NCI-H345 treated with DMSO at 0.1 percent for 48 hours (cell line): ENCODE results near the gene TTC33.

Experiments
- DNase-seq: peaks from one replicate; lab custom pipeline; 2025; ENCODE audit not compliant: unreplicated experiment; lab: John Stamatoyannopoulos, UW

Gene TTC33

DNA sequence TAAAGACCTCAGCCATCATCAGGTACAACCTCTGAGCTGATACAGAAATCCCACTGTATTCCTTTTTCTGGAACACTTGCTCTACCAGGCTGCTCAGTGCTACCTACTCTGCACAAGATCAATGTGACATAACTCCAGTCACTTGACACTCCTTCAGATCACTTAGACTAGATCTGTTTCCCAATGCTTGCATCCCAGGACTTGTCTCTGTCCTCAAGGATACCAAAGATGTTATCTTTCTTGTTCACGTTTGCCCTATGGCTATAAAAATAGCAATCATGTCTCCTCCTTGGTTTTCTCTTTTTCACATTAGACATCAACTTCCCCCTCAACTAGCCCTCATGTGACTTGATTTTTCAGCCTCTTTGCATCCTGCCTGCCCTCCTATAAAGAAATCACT is 264.1 kb downstream of the TTC33 start:
- DNase-seq, result no peak

DNA sequence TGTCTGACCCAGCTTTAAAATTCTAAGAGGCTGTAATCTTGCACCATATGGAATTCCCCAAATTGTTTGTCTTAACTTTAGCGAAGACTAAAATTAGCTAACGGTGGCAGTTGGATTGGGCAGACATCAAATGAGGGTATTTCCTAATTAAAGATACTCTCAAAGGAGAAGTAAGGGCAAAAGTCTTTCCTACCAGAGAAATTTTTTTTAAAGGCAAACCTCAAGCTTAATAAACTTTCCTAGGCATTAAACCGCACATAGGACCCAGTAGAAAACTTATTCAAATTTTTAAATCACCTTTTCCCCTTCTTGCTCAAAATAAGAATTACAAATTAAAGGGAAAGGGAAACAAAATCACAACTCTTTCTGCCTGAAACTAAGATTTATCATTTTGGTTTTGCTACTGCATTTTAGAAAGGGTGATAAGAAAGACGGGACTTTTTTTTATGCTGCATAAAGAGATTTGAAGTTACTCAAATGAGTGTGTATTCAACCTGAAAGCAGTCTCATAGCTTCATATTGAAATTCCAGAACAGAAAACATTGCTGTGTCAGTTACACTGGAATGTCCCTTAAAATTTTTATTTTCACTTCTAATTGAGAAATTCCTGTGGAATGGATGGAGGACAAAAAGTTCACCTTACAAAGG is 265.2 kb downstream of the TTC33 start:
- no peak for DNase-seq

DNA sequence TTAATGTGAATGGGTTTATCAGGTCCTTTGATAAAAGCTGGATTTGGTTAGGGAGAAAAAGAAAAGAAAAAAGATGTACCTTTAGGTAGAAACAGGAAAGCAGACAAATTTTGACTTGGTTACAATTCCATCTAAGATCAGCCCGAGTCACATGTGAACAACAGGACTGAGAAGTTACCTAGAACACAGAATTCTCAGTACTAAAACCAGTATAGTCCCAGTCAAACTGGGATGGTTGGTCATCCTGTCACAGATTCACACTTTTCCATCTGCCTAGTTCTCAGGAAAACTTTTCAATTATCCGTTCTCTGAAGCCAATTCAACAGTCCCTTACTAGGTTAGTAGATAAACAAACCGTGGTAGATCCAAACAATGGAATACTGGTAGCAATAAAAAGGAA is 266.3 kb downstream of the TTC33 start:
- no peak for DNase-seq

DNA sequence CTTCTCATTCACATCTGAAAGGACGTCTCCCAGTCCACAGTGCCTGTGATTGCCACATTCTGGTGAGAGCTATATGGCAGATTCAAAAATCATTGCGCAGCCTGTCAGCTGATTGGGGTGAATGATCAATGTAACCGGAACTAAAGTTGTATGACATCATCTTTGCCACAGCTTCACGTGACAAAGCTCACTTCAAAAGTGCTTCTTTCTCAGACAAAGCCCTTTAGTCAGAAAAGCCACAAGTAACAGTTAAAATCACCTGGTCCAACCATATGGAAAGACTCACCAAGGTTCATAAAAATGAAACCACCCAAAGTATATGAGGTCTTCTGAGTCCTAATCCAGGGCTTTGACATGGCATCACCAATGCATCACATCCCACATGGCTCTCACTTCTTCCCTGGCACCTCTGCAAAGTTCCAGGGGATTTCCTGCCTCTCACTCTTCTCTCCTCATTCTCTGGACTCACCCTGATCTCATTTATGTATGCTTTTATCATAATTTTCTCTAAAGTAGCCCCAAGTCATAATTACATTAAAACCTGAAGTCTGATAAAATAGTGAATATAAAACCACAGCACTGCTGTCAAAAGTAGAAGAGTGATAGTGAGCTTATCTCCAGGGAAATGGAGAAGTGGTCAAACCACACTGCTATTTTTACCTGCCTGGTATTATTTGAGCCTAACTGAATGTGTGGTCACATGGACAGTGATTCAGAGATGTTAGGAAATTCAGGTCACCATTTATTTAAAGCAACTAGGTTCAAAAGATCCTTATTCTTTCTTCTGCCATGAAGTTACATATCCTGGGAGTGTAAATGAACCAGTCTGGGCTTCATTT is 269.1 kb downstream of the TTC33 start:
- DNase-seq, result no peak

DNA sequence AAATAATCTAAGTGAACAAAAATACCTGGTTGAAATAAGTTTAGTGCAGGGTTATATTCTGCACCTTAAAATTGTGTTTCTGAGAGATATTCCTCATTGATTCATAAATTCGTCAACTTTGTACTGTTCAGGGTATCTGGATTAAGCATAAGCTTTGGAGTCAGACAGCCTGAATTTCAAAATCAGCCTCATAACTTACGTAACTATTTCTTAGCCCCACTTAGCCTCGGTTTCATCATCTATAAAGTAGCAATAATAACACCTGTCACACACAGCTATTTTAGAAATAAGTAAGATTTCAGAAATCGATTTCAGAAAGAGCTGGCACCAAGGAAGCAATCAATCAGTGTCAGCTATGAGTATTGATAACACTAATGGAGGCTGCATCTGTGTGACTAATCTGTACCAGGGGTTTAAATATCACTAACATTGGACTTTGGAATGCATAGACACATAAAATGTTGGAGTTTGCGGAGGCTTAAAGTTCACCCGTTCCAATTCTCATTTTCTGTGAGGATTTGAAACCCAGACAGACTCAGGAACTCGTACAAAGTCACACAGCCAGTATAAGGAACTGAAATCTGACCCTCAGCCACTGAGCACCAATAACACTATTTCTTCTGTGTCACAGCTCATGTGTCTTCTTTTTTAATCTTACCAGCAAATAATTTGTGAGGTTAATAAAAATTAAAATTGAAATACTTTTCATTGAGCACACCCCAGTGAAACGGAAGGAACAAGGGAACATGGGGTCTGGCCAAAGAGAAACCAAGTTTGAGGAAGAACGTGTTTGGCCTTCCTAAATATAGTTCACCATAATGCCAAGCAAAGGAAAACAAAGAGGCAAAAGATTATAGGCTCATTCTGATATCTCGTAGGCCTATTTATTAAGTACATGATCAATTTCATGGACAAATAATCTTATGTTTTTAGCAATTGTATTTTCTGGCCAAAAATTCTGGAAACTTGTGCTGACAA is 270.5 kb downstream of the TTC33 start:
- DNase-seq, result no peak

DNA sequence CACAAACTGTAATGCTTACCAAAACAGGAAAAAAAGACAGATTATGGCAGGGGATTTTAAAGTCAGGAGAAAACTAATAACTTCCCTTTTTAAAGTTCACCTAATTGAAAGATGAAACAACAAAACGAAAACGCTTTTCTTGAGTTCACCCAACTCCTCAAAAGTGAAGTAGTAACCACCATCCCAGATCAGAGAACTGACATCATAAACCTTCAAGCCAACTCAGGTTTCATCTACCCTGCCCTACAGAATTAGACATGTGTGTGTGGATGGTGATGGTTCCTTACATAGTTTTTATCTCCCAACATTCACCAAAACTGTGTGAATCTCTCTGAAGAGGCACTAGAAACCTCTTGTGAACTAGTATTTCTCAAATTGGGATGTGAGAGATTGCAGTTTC is 271.3 kb downstream of the TTC33 start:
- DNase-seq, result no peak

DNA sequence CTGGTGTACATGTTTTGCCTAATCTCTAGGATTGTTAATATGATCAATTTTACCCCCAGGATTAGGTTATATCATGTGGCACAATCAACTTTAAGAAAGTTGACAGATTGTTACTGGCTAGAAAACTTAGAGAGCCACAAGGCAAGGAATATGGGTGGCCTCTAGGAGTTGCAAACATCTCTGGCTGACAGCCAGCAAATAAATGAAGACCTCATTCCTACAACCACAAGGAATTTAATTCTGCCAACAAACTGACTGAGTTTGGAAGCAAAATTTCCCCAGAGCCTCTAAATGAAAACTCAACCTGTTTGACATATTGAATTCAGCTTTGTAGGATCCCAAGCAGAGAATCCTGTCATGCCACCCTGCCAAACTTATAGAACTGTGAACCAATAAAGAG is 272.4 kb downstream of the TTC33 start:
- DNase-seq, result no peak

DNA sequence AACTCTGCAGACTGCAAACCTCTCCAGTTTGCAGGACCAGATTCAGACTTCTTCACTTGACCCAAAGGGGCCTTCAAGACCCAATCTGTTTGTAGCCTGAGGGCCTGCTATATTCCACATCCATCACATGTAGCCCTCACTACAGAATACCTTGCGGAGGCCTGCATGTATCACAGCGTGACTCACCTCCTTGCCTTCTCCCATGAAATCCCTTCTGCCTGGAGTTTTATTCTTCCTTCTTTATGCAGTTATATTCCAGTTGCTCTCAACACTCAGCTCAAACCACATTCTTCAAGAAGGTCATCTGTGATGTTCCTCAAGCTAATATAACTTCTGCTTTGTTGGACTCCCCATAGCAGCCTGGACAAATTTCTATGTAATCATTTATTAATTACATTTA is 274.5 kb downstream of the TTC33 start:
- no peak for DNase-seq

DNA sequence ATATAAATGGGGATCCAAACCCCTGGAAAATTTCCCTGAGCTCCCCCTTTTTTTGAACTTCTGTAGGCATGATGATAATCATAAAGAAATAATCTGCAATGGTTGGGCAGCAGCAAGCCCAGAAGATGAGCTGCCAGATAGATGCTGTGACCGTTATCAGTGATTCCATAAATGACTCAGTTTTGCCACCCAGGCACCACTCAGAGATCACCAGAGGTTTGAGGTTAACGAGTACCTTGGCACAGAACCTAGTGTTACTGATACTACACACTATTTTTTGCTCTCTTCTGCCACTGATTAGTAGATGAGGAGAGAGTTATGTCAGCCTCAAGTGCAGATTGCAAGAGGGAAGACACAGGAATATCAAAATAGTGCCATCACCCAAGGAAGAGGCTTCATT is 275.4 kb downstream of the TTC33 start:
- no peak for DNase-seq

DNA sequence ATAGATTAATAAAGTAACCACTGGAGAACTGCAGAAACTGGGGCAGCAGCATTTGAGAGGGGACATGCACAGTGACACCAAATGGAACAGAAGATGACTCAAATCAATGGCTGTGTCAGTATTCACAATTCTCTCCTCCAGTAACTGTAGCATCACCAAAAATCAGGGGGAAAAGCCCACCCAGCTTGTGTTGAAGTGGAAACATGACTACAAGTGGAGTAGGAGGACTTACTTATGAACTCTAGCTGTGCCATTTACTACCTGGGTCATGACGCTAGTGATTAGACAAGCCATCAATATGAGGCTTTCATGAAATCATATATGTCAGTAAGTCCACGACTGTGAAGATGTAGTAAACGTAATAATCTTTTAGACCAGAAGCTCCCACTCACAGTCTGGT is 275.8 kb downstream of the TTC33 start:
- DNase-seq, result no peak

DNA sequence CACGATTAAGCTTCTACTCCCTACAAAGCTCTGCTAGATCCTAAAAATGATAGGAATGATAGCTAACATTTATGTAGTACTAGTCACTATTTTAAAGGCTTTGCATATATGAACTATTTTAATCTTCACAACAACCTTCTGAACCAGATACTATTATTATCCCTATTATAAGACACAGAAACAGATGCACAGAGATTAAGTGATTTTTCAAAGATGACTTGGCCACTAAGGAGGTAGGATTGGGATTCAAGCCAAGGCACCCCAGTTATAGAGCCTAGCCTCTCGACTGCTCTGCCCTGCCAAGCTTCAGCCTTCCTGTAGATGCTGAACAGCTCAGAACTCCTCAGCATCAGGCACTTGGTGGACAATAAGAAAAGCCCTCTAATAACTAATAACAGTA is 277.0 kb downstream of the TTC33 start:
- no peak for DNase-seq

DNA sequence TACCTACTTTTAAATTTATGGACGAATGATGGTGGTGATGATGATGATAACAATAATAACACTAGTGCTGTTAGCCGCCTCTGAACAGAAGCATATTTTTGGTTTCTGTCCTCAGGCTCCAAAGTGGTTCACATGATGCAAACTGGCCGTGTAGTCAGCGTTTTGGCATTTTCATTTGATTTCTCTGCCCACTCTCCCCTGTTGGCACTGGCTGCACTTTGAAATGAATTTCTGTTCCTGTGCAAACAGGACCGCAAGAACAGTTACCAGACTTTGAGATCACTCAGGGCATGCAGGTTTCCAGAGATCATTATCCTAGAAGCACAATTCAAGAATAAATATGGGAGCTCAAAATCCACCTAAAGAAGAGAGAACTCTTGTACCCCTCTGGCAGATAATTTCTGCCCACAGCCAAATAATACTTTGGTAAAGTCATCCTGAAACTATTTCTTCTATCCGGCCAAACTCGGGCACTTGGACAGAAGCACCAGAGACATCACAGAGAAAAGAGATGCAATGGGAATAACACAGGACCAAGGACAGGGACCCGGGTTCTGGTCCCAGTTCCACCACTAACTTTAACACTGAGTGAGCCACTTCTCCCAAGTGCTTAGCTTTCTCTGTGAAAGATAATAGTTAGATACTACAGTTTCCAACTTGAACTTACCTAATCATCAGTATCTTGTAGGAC is 277.8 kb downstream of the TTC33 start:
- DNase-seq, result no peak

DNA sequence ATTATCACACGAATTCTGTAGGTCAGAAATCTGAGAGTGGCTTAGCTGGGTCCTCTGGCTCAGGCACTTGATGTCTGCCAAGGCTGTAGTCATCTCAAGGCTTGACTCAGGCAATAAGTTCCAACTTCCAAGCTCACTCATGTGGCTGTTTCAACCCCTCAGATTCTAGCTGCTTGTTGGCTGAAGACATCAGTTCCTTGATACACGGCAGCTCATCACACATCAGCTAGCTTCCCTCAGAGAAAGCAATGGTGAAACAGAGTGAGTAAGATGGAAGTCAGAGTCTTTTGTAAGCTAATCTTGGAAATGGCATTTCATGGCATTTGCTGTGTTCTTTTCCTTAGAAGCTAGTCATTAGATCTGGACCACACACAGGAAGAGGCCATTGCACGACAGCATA is 280.2 kb downstream of the TTC33 start:
- no peak for DNase-seq

DNA sequence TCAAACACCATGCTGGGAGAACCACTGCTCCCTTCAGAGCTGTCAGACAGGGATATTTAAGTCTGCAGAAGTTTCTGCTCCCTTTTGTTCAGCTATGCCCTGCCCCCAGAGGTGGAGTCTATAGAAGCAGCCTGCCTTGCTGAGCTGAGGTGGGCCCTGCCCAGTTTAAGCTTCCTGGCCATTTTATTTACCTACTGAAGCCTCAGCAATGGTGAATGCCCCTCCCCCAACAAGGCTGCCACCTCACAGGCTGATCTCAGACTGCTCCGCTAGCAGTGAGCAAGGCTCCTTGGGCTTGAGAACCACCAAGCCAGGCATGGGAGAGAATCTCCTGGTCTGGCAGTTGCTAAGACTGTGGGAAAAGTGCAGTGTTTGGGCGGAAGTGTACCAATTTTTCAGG is 281.5 kb downstream of the TTC33 start:
- no peak for DNase-seq

DNA sequence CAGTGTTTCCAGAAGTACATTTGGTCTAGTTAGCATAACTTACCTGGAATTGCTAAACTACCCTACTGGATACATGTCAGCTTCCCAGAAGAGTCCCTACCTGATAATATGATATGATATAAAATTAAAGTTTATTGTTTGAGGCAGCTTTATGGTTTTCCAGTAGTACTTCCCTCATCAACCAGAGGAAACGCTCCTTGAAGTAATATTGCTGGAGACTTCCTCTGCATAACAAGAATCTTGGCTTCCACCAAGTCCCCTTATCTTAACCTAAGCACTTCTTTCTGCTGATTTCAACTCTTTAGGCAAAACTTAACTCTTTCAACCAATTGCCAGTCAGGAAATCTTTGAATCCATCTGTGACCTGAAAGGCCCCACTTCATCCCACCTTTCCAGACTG is 290.3 kb downstream of the TTC33 start:
- DNase-seq, result no peak

DNA sequence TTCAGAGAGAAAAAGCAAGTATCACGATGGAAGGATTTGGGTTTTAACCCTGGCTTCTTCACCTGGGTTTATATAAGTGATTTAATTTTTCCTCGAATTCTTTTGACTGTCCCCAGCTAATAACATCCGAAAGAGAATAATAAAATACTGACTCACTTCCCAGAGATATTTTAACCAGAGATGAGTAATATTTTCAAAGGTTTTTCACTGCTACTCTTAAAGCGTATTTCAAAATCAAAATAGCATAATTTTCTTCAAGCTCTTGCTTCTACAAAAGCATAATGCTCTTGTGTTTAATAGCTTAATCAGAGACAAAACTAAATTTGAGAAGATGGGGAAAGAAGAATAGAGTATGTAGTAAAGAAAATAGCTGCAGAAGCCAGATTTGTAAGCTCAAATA is 291.2 kb downstream of the TTC33 start:
- DNase-seq, result no peak
